GM18520 (cell line): Measurements from ENCODE around the gene PITPNM3.

ENCODE experiments used
- ATAC-seq: cut with Tn5 transposase; IDR thresholded peaks from one replicate; pipeline ENCODE4 v1.9.1; 2021; ENCODE audit not compliant: unreplicated experiment

The PITPNM3 gene

DNA sequence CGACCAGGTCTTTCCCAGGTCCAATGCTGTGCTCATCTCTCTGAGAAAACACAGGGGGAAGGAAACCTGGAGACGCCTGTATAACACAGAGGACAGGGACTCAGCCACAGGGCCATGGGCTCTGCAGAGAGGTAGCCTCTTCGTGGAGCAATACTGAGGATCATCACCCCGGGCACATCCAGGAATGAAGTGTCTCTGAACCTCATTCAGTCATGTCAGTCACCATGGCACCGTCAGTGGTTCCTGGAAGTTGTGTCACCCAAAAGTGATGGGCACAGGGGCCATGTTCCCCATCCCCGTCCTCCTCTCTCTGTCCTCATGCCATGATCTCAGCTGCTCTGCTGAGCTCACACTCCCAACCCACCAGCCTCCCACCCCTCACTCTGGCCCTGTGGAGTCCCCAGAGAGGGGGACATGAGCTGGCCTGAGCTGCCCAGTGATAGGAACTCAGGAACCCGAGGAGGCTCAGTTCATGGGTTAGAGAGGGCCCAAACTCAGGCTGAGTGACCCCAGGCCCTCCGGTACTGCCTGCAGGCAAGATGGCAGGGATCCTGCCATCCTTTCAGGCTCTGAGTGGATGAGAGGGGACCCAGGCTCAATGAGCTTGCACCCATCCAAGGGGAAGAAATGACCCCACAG is 53.4 kb downstream of the PITPNM3 start:
- no peak for ATAC-seq

- no peak for ATAC-seq
Observed at GRCh38 chr17:6502142-6502541, 54.2 kb downstream of the PITPNM3 start.

GRCh38 chr17:6501359-6501758 is 55.0 kb downstream of the PITPNM3 start:
- no peak for ATAC-seq

DNA sequence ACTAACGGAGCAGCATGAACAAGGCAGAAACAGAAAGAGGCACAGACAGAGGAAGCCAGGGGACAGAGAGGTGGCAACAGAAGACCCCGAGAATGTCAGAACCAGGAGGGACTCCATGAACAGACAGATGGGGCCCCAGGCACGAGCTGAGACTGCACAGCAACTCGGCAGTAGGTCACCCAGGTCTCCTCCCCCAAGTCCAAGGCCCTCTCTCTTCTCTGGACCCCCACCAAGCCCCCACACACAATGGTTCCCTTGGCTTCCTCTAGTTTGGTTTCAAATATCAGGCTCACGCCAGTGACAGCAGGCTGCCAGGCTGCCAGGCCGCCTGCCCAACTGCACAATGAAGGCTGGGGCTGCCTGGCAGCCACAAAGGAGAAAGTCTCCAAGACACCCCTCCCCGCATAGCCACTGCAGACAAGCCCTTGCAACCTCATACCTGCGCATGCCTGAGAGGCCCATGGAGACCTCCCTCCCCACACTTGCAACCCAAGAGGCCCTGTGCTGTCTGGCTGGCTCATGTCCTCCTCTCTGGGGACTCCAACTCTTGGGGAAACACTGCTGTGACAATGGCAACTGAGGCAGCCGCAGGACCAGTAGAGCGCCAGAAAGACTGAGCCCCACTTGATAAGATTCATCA is 57.3 kb downstream of the PITPNM3 start:
- no peak for ATAC-seq

DNA sequence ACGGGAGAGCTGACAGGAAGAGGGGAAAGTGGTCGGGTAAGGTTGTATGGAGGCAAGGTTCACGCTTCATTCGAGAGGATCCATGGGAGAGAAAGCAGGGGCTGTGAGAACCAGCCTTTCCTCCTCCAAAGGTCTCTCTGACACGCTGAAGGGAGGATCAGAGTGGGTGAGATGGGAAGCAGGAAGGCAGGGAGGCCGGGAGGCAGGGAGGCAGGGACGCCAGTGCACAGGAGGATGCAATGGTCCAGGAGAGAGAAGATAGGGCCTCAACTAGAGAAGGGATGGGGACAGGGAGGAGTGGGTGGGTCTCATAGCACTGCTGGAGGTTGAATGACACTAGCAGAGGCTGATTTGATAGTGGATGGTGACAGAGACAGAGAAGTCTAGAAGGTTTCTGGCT is 58.0 kb downstream of the PITPNM3 start:
- ATAC-seq, result no peak

DNA sequence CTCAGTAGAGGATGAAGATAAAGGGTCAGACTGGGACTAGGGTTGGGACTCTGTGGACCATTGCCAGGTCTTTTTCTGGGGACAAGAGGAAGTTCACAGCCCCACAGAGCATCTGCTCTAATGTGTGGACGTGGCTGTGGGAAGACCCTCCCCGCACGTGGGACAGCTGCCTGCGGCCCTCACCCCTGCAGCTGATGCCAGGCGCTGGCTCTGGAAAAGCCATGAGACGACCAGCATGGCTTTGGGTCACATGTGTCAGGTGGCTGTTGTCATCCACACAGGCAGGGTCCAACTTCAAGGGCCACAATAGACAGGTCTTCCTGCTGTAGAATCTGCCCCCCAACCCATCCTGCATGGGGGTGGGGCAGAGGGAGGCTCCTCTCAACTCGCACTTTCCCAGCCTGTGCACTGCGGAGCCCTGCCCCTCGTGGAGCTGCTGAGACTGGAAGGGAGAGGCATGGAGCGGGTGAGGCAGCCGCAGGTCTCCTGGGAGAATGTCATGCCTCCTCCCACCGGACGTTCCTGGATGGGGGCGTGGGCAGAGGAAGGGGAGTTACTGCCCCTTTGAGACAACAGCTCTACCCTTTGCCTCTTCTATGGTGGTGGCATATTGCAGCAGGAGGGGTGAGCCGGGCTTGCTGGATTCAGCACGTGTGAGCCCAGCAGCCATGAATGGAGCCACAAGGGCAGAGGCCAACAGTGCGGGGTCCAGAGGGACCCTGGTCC is 58.7 kb downstream of the PITPNM3 start:
- no peak for ATAC-seq

DNA sequence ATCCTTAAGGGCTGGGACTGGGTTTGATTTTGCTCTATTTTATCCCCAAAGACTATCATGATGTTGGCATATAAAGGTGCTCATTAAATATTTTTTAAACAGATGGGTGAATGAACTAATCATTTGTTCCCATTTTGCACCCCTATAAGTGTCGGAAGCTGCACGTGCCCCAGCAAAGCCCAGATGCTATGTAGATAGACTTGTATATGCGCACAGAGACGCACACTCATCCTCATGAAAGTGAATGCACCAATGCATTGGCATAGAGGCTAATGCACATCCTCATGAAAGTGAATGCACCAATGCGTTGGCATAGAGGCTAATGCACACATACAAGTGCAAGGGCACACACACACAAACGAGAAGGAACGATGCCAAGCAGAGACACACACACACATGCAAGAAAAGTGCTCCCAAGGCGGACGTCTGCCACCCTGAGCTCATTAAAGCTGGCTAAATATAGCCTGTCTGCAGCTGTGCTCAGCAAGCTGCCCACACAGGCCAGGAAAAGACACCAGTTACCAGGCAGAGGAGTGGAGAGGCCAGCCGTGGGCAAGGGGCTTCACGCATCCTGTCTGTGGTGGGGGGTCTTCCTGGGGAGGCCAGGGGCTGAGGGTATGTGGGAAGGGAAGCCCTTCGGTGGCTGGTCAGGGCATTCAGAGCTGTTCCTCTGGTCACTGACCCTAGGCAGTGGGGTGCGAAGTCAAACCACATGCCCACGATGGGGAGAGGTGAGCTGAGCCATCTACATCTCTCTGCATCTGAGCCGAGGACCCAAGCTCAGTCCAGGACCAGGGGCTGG is 59.5 kb downstream of the PITPNM3 start:
- ATAC-seq, result no peak

DNA sequence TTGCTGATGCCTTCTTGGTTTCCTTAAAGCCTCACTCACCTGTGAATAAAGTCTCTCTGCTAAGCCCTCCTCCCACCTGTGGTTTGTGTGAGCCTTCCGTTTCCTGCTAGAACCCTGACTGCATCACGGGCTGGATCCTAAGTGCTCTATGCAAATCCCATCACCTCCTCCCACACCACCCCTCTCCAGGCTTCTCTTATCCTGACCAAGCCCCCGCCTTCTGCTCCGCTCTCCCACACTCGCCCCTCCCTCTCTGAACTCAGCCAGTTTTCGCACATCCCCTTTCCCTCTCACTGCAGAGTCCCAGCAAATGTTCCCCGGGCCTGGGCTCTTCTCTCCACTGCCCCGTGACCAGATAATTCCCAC is 60.3 kb downstream of the PITPNM3 start:
- ATAC-seq, result no peak

DNA sequence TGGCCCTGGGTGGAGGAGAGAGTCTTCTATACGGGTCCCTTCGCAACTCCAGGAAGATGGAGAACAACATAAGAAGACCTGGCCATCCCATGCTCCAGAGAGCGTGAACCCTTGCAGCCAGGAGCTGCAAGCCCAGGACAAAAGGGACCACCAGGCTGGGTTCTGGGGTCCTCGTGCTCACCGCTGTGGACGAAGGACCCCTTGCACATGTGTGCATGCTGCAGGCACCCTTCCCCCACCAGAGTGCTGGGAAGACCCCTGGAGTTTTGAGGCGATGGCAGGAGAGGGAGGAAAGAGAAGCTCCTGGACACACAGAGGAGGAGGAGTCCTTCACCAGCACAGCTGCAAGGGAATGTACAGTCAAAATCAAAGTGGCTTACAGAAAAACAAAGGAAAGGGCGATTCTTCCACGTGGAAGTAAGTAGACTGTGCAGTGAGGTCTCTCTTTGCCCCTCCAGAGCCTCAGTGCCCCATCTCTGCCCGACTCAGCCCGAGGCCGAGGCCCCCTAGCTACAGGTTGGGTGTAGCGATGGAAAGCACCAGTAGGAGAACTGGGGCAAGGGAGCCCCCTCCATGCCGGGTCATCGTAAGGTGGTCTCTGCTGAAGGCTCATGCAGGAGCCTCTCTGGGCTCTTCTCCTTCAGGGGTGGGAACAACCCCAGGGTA is 60.8 kb downstream of the PITPNM3 start:
- ATAC-seq, result no peak

GRCh38 chr17:6494239-6494941 is 62.0 kb downstream of the PITPNM3 start:
- no peak for ATAC-seq

DNA sequence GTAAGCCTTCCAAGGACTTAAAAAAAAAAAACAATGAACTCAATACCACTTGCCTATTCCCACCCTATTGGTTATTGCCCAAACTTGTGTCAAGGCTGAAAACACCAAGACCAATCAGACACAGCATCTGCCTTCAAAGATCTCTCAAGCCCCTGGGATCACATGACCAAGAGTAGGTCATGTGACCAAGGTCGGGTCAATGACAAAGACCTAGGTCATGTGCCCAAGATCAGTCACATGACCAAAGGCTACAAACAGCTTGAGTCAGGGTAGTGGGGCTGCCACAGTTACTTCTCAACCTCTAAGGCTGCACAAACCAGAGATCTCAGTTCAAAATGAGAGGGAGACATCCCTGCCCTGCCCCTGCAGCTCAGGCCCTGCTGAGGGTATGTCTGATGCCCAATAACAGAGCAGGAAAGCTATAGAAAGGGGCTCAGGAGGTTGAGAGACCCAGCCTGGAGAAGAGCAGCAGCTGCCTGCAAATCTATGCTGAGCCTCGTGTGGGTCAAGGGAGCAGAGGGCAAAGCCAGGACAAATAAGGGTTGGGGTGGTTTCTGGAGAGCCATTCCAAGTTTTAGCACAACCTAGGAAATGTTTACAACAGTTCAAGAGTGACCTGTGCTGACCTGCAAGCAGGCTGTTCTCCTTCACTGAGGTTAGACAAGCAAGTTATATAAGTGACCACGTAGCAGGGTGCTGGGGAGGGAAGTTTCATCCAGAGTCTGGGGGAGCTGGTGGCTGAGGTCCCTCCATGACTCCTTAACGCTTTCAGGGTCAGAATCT is 63.3 kb downstream of the PITPNM3 start:
- ATAC-seq, result no peak

- no peak for ATAC-seq
Observed at GRCh38 chr17:6491071-6491700, 65.2 kb downstream of the PITPNM3 start.

- ATAC-seq, result no peak
Observed at GRCh38 chr17:6489016-6489550, 67.3 kb downstream of the PITPNM3 start.

- ATAC-seq, result no peak
Observed at GRCh38 chr17:6488008-6488539, 68.3 kb downstream of the PITPNM3 start.

- no peak for ATAC-seq
Observed at GRCh38 chr17:6487251-6488007, 68.9 kb downstream of the PITPNM3 start.

- no peak for ATAC-seq
Observed at GRCh38 chr17:6485646-6486412, 70.5 kb downstream of the PITPNM3 start.

- ATAC-seq, result no peak
Observed at GRCh38 chr17:6483507-6483906, 72.8 kb downstream of the PITPNM3 start.
